ENCODE data around the gene GPR156. TPM values are rescaled to one million over a fixed set of nuclear protein-coding genes. Genes with fewer than 3 reads are reported as not detected.
"Not testable (repeated sequence)": the region's sequence is repeated elsewhere in the genome, so short reads cannot be mapped to it uniquely, and the experiment has no call there.

Gene GPR156
- total RNA-seq, 2 donors from 2014 or later = not detected

- Mint-ChIP-seq H3K36me3 (ENCODE audit: insufficient read depth in 2 of 2) (no peaks in the 10 kb centered on the region), H3K9me3 (peaks cover 0 to 3% of the 10 kb centered on the region in 2 donors), H3K27me3 (ENCODE audit: low read depth) (peaks cover 13% of the 10 kb centered on the region), H3K4me1 (ENCODE audit: low read depth) (no peaks in the 10 kb centered on the region), H3K27ac (no peak overlapping the region), H3K4me3 (no peak overlapping the region)
- ATAC-seq (replicated peaks in 1 of 2) (no peak), DNase-seq (no peak)
These were observed 14.0 kb upstream of the GPR156 start for GRCh38 chr3:120298996-120299395.

- peaks cover 49% of the 10 kb centered on the region for H3K27me3 Mint-ChIP-seq (ENCODE audit: low read depth)
- H3K27ac Mint-ChIP-seq; ATAC-seq (replicated peaks in 1 of 2); H3K4me3 Mint-ChIP-seq; DNase-seq; H3K36me3 Mint-ChIP-seq (ENCODE audit: insufficient read depth in 2 of 2); H3K4me1 Mint-ChIP-seq (ENCODE audit: low read depth): not testable (repeated sequence)
- peaks cover 8 to 16% of the 10 kb centered on the region in 2 donors for H3K9me3 Mint-ChIP-seq
These were observed 6.5 kb upstream of the GPR156 start for GRCh38 chr3:120291552-120291951.

DNA sequence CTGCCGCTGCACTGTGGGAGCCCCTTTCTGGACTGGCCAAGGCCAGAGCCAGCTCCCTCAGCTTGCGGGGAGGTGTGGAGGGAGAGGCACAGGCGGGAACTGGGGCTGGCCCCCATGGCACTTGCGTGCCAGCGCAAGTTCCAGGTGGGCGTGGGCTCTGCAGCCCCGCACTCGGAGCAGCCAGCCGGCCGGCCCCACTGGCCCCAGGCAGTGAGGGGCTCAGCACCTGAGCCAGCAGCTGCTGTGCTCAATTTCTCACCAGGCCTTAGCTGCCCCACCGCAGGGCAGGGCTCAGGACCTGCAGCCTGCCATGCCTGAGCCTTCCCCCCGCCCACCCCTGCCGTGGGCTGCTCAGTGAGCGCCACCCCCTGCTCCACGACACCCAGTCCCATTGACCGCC, 4.6 kb upstream of the GPR156 start:
- peaks cover 8 to 16% of the 10 kb centered on the region in 2 donors for H3K9me3 Mint-ChIP-seq
- ATAC-seq (replicated peaks in 1 of 2) (no peak), DNase-seq (no peak)
- peaks cover 56% of the 10 kb centered on the region for H3K27me3 Mint-ChIP-seq (ENCODE audit: low read depth)
- no peak overlapping the region for H3K4me3 Mint-ChIP-seq
- H3K27ac Mint-ChIP-seq = no peak overlapping the region
- no peaks in the 10 kb centered on the region for H3K4me1 Mint-ChIP-seq (ENCODE audit: low read depth)
- peaks cover 8 to 9% of the 10 kb centered on the region in 2 donors for H3K36me3 Mint-ChIP-seq (ENCODE audit: insufficient read depth in 2 of 2)

- no peak overlapping the region for H3K27ac Mint-ChIP-seq
- H3K9me3 Mint-ChIP-seq = peaks cover 0 to 4% of the 10 kb centered on the region in 2 donors
- no peak overlapping the region for H3K4me3 Mint-ChIP-seq
- DNase-seq (no peak), ATAC-seq (replicated peaks in 1 of 2) (no peak)
- peaks cover 63% of the 10 kb centered on the region for H3K27me3 Mint-ChIP-seq (ENCODE audit: low read depth)
- peaks cover 2 to 7% of the 10 kb centered on the region in 2 donors for H3K36me3 Mint-ChIP-seq (ENCODE audit: insufficient read depth in 2 of 2)
- no peaks in the 10 kb centered on the region for H3K4me1 Mint-ChIP-seq (ENCODE audit: low read depth)
These were observed 1.4 kb upstream of the GPR156 start for GRCh38 chr3:120286465-120286864.

DNA sequence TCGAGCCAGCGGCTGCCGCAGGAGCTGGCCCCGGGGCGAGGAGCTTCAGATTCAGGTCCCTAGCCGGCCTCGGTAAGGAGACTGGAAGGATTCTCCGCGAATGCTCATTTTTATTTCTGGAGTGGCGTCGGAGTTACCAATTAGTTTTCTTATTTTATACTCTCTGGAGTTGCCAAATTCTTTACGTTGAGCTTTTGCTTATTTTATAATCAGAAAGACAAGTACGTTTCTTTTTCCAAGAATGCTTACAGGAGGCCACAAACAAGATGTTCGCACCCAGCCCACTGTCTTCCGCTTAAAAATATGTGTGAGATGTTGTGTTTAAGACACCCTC, 453 bp upstream of the GPR156 start:
- Mint-ChIP-seq H3K4me3 (peak overlapping the region in 1 of 2 donors; percentile 22), H3K36me3 (ENCODE audit: insufficient read depth in 2 of 2) (peaks cover 0 to 4% of the 10 kb centered on the region in 2 donors), H3K27me3 (ENCODE audit: low read depth) (peaks cover 72% of the 10 kb centered on the region), H3K9me3 (no peaks in the 10 kb centered on the region), H3K27ac (no peak overlapping the region), H3K4me1 (ENCODE audit: low read depth) (no peaks in the 10 kb centered on the region)
- ATAC-seq (replicated peaks in 1 of 2) (no peak), DNase-seq (no peak)

DNA sequence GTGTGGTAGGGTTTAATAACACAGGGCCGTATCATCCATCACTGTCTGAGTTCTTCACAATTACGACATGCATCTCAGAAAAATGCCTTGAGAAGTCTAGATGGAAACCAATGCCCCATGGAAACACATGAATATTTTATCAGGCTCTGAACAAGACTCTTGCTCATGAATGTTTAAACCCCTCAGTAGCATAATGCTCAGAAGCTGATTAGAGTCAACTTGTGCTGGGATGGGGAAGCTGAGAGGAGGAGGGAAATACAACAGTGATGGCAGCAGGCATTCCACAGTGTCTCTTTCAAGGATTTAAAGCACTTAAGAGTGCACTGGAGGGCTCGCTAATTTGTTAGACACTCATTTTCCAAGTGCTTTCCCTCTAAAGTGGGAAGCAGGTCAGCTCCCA, 3.8 kb downstream of the GPR156 start:
- H3K36me3 Mint-ChIP-seq (ENCODE audit: insufficient read depth in 2 of 2) = no peaks in the 10 kb centered on the region
- H3K4me1 Mint-ChIP-seq (ENCODE audit: low read depth) = no peaks in the 10 kb centered on the region
- DNase-seq (no peak), ATAC-seq (replicated peaks in 1 of 2) (no peak)
- H3K27me3 Mint-ChIP-seq (ENCODE audit: low read depth) = peaks cover 79% of the 10 kb centered on the region
- no peak overlapping the region for H3K27ac Mint-ChIP-seq
- no peak overlapping the region for H3K4me3 Mint-ChIP-seq
- no peaks in the 10 kb centered on the region for H3K9me3 Mint-ChIP-seq

DNA sequence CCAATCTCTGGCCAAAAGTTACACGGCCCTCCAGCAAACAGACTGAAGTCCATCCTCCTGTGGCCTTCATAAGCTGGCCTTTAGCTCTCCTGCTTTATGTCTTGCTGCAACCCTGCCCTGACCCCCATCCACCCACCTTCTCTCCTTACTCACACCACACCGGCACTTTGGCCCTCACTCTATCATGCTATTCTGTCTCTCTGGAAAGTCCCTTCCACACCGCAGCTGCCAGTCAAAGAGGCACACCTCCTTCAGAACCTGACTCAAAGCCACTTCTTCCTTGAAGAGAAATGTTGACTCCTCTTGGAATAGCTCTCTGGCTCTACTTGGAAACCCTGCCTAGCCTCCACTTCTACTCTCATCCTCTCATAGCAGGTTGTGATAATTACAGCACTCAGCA, 4.5 kb downstream of the GPR156 start:
- Mint-ChIP-seq H3K4me3 (no peak overlapping the region), H3K36me3 (ENCODE audit: insufficient read depth in 2 of 2) (no peaks in the 10 kb centered on the region), H3K27me3 (ENCODE audit: low read depth) (peaks cover 79% of the 10 kb centered on the region), H3K4me1 (ENCODE audit: low read depth) (no peaks in the 10 kb centered on the region), H3K27ac (no peak overlapping the region), H3K9me3 (no peaks in the 10 kb centered on the region)
- DNase-seq = no peak
- no peak for ATAC-seq (replicated peaks in 1 of 2)

DNA sequence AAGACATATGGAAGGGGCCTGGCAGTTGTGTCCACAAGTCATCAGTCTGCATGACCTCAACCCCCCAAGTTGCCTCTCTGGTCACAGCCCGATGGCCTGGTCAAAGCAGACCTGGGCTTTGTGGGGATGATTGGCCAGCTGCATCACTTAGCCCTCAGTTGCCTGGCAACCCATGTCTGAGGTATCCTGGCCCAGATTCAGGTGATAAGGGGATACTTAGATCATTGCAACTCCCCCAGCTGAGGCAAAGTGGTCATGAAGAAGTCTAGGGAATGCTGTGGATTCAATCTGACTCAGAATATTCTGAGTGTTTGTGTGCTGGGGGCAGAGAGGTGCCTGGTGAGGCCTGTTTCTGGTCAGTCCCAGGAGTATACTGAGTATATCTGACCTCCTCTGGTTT, 5.0 kb downstream of the GPR156 start:
- ATAC-seq (replicated peaks in 1 of 2) (no peak), DNase-seq (no peak)
- H3K27me3 Mint-ChIP-seq (ENCODE audit: low read depth) = peaks cover 79% of the 10 kb centered on the region
- H3K4me3 Mint-ChIP-seq = no peak overlapping the region
- no peaks in the 10 kb centered on the region for H3K4me1 Mint-ChIP-seq (ENCODE audit: low read depth)
- H3K27ac Mint-ChIP-seq = no peak overlapping the region
- no peaks in the 10 kb centered on the region for H3K9me3 Mint-ChIP-seq
- no peaks in the 10 kb centered on the region for H3K36me3 Mint-ChIP-seq (ENCODE audit: insufficient read depth in 2 of 2)

GRCh38 chr3:120276767-120277166, 8.3 kb downstream of the GPR156 start:
- ATAC-seq (replicated peaks in 1 of 2) (no peak), DNase-seq (no peak)

GRCh38 chr3:120275618-120276017, 9.4 kb downstream of the GPR156 start:
- DNase-seq (no peak), ATAC-seq (replicated peaks in 1 of 2) (no peak)
- no peak overlapping the region for H3K27ac Mint-ChIP-seq
- no peaks in the 10 kb centered on the region for H3K36me3 Mint-ChIP-seq (ENCODE audit: insufficient read depth in 2 of 2)
- no peak overlapping the region for H3K4me3 Mint-ChIP-seq
- H3K9me3 Mint-ChIP-seq = no peaks in the 10 kb centered on the region
- H3K4me1 Mint-ChIP-seq (ENCODE audit: low read depth) = no peaks in the 10 kb centered on the region
- H3K27me3 Mint-ChIP-seq (ENCODE audit: low read depth) = peaks cover 46% of the 10 kb centered on the region

More at GRCh38 chr3:120276767-120277166, 8.3 kb downstream of the GPR156 start:
- Mint-ChIP-seq H3K4me1 (ENCODE audit: low read depth) (no peaks in the 10 kb centered on the region), H3K9me3 (no peaks in the 10 kb centered on the region), H3K36me3 (ENCODE audit: insufficient read depth in 2 of 2) (no peaks in the 10 kb centered on the region), H3K27me3 (ENCODE audit: low read depth) (peaks cover 58% of the 10 kb centered on the region), H3K4me3 (no peak overlapping the region), H3K27ac (no peak overlapping the region)

GRCh38 chr3:120274739-120275167, 10.3 kb downstream of the GPR156 start:
- DNase-seq = no peak
- no peaks in the 10 kb centered on the region for H3K9me3 Mint-ChIP-seq
- peaks cover 43% of the 10 kb centered on the region for H3K27me3 Mint-ChIP-seq (ENCODE audit: low read depth)
- ATAC-seq (replicated peaks in 1 of 2) = no peak
- no peaks in the 10 kb centered on the region for H3K36me3 Mint-ChIP-seq (ENCODE audit: insufficient read depth in 2 of 2)
- no peak overlapping the region for H3K4me3 Mint-ChIP-seq
- no peaks in the 10 kb centered on the region for H3K4me1 Mint-ChIP-seq (ENCODE audit: low read depth)
- no peak overlapping the region for H3K27ac Mint-ChIP-seq

DNA sequence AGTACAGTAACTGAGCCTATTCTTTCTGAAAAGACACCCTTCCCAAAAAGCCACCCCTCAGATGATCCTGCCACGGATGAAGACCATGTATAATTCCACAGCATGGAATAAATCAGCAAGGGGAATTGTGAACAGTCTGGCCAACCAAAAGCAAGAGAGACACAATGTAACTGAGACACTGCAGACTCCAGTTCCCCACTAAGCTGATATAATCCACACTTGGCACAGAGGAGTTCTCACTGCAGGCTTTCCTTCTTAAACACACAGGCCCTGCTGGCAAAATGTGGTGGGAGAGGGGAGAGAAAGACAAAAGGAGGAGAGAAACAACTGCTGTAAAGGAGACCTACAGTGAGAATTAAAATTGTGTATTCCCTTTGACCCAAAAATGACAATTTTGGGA, 12.7 kb downstream of the GPR156 start:
- Mint-ChIP-seq H3K27ac (no peak overlapping the region), H3K36me3 (ENCODE audit: insufficient read depth in 2 of 2) (no peaks in the 10 kb centered on the region), H3K4me1 (ENCODE audit: low read depth) (no peaks in the 10 kb centered on the region), H3K4me3 (no peak overlapping the region), H3K27me3 (ENCODE audit: low read depth) (peaks cover 27% of the 10 kb centered on the region), H3K9me3 (no peaks in the 10 kb centered on the region)
- ATAC-seq (replicated peaks in 1 of 2) = no peak
- no peak for DNase-seq

- no peak for DNase-seq
- Mint-ChIP-seq H3K36me3 (ENCODE audit: insufficient read depth in 2 of 2) (no peaks in the 10 kb centered on the region), H3K27me3 (ENCODE audit: low read depth) (peaks cover 28% of the 10 kb centered on the region), H3K9me3 (no peaks in the 10 kb centered on the region), H3K4me3 (no peak overlapping the region), H3K4me1 (ENCODE audit: low read depth) (no peaks in the 10 kb centered on the region), H3K27ac (no peak overlapping the region)
- ATAC-seq (replicated peaks in 1 of 2) = no peak
These were observed 19.0 kb downstream of the GPR156 start for GRCh38 chr3:120265989-120266388.

- peaks cover 29% of the 10 kb centered on the region for H3K27me3 Mint-ChIP-seq (ENCODE audit: low read depth)
- no peaks in the 10 kb centered on the region for H3K9me3 Mint-ChIP-seq
- no peaks in the 10 kb centered on the region for H3K4me1 Mint-ChIP-seq (ENCODE audit: low read depth)
- H3K36me3 Mint-ChIP-seq (ENCODE audit: insufficient read depth in 2 of 2) = no peaks in the 10 kb centered on the region
- DNase-seq (no peak), ATAC-seq (replicated peaks in 1 of 2) (no peak)
- H3K27ac Mint-ChIP-seq = no peak overlapping the region
- H3K4me3 Mint-ChIP-seq = no peak overlapping the region
These were observed 20.1 kb downstream of the GPR156 start for GRCh38 chr3:120264963-120265362.
